Renal cortex interstitium (tissue), 11 donors: ENCODE results near the gene BRF1. TPM values are rescaled to one million over a fixed set of nuclear protein-coding genes. Genes with fewer than 3 reads are reported as not detected.
A peak's percentile ranks its signal among the peaks of the same experiment; 100 is the strongest.
"Not testable (repeated sequence)": the region's sequence is repeated elsewhere in the genome, so short reads cannot be mapped to it uniquely, and the experiment has no call there.

ENCODE experiments used
- DNase-seq, 11 donors: peaks; one replicate each; pipeline ENCODE4 v3.0.0-alpha.2; 2013; ENCODE audit warnings: low read depth in 9 of 11, low spot score in 4 of 11; ENCODE audit errors: extremely low read depth in 1 of 11
- polyA plus RNA-seq, 3 donors: library from polyadenylated mRNA; unstranded; fragments of 120-200 nt; gene quantifications; one replicate each; pipeline ENCODE4 v1.2.1, GENCODE V29; 2013; ENCODE audit not compliant: insufficient read length in 3 of 3

BRF1 gene
- polyA plus RNA-seq, 3 donors = 24.8 to 40.0 (median 36.0) TPM

- DNase-seq = peak; percentile 82 to 93 (median 91)
Observed at GRCh38 chr14:105301103-105301914, 508 bp upstream of the BRF1 start.

GRCh38 chr14:105299654-105300541 lies 903 bp downstream of the BRF1 start:
- DNase-seq = no peak

- not testable (repeated sequence) for DNase-seq
Observed at GRCh38 chr14:105297311-105297710, 3.5 kb downstream of the BRF1 start.

GRCh38 chr14:105294142-105294597 lies 6.6 kb downstream of the BRF1 start:
- DNase-seq = peak in 1 of 11 donors; percentile 66

- no peak for DNase-seq
Observed at GRCh38 chr14:105292826-105293711, 7.7 kb downstream of the BRF1 start.

- DNase-seq = no peak
Observed at GRCh38 chr14:105290621-105291346, 10.0 kb downstream of the BRF1 start.

- DNase-seq = not testable (repeated sequence)
Observed at GRCh38 chr14:105288936-105289335, 11.9 kb downstream of the BRF1 start.

- DNase-seq = no peak
Observed at GRCh38 chr14:105287249-105288102, 13.3 kb downstream of the BRF1 start.

- no peak for DNase-seq
Observed at GRCh38 chr14:105286759-105287144, 14.0 kb downstream of the BRF1 start.

- no peak for DNase-seq
Observed at GRCh38 chr14:105285174-105285573, 15.6 kb downstream of the BRF1 start.

GRCh38 chr14:105283899-105284298 lies 16.9 kb downstream of the BRF1 start:
- DNase-seq = no peak

GRCh38 chr14:105283028-105283427 lies 17.8 kb downstream of the BRF1 start:
- no peak for DNase-seq

GRCh38 chr14:105282098-105282725 lies 18.6 kb downstream of the BRF1 start:
- DNase-seq = no peak

- DNase-seq = peak in 2 of 11 donors; percentile 46 to 72
Observed at GRCh38 chr14:105281371-105282097, 19.3 kb downstream of the BRF1 start.

- DNase-seq = no peak
Observed at GRCh38 chr14:105280525-105280924, 20.3 kb downstream of the BRF1 start.

- no peak for DNase-seq
Observed at GRCh38 chr14:105279642-105280361, 21.0 kb downstream of the BRF1 start.
